ENCODE results near the gene OPN3.

The OPN3 gene

DNA sequence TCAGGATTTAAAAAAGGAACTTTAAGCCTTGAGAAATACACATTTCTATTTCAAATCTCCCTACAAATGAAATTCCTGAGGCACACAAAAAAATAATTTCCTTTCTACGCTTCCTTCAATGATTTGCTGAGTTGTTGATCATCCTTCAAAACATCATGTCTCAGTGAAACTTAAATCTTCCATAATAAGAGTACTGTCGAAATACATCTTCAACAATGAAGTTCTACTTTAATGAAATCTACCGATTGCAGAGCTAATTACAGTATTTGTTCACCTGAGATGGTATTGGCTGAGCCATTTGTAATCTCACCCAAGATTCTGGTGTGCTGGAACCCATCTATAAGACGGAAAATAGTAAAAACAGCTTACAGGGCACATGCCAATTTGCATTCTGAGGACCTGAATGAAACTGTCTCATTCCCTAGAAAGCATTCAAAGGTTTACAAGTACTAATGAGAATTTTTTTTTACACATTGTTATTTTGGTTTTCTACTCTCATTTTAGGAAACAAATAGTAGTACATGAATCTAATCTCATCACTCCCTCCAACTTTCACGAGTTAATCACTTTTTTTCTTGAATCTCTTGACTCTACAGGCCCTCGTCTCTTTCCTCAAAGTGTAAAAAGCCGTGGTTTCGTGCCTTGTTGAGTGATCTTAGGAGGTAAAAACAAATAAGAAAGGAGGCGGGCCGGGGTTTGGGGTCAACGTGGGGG, 1.1 kb downstream of the OPN3 start:
- H3K27ac ChIP-seq, result peak overlapping the region; percentile 75

GRCh38 chr1:241638099-241638682, 2.0 kb downstream of the OPN3 start:
- TF ChIP-seq CTCF (conservative IDR thresholded peaks at IDR 0.05) (no peak), ZFX (IDR thresholded peaks at IDR 0.05) (no peak)
- no peak overlapping the region for H3K27ac ChIP-seq

More for the DNA sequence above, 1.1 kb downstream of the OPN3 start:
- no peak for TF ChIP-seq CTCF (conservative IDR thresholded peaks at IDR 0.05)
- no peak for TF ChIP-seq ZFX (IDR thresholded peaks at IDR 0.05)

DNA sequence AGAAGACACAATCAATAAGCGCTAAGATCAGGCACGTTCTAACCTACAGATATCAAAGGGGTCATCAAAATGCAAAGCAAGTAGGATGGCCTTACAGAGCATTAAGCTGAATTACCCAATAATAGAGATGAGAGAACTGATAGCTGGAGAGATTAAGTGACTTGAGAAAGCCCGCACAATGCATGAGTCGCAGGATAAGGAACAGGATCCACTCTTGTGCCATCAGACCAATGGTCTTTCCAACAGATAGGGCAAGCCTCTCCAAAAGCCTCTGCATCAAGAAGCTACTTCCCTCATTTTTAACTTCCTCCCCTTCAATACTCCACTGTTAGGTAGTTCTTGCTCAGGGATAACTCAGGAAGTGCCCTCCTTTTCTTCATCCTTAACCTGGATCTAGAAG, 2.6 kb downstream of the OPN3 start:
- TF ChIP-seq CTCF (conservative IDR thresholded peaks at IDR 0.05) (no peak), ZFX (IDR thresholded peaks at IDR 0.05) (no peak)
- no peak overlapping the region for H3K27ac ChIP-seq

DNA sequence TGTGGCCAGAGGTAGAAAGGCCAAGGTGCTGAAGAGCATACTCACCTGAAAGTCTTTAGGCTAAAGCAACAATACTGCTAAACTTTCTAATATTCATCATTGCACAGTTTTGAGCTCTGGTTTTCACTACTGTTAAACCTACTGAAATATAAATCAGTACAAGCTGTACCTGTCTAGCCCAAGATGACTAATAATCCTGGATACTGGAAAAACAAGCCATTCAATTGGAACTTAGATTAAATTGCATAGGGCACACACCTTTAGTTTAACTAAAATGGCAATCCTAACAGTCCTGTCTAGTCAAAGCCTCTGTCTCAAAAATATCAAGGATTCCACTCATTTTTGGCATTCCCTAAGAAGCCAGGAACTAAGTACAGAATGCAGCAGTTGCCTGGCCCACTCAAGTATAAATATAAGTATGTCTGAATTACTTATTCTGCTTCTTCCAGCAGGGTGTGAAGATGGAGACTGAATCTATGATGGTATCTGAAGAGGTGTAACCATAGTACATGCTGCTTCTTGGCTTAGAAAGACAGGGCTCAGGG, 3.1 kb downstream of the OPN3 start:
- TF ChIP-seq CTCF (conservative IDR thresholded peaks at IDR 0.05) (no peak), ZFX (IDR thresholded peaks at IDR 0.05) (no peak)
- H3K27ac ChIP-seq, result no peak overlapping the region

DNA sequence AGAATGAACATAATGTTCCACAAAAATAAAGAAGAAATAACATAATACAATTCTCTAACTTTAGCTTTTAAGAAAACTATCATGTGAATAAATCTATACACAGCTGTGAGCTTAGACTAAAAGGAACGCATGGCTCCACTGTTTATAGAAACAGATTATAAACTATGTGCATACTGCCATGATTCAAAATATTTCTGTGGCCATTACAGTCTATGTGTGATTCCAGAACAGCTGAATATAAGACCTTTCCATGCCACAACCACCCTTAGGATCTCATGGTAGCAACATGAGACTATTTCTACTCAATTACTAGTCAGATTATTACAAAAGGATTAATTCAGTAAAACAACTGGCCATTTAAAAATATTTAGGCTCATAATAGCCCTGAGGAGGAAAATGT, 3.9 kb downstream of the OPN3 start:
- no peak overlapping the region for H3K27ac ChIP-seq
- TF ChIP-seq ZFX (IDR thresholded peaks at IDR 0.05) (no peak), CTCF (conservative IDR thresholded peaks at IDR 0.05) (no peak)

DNA sequence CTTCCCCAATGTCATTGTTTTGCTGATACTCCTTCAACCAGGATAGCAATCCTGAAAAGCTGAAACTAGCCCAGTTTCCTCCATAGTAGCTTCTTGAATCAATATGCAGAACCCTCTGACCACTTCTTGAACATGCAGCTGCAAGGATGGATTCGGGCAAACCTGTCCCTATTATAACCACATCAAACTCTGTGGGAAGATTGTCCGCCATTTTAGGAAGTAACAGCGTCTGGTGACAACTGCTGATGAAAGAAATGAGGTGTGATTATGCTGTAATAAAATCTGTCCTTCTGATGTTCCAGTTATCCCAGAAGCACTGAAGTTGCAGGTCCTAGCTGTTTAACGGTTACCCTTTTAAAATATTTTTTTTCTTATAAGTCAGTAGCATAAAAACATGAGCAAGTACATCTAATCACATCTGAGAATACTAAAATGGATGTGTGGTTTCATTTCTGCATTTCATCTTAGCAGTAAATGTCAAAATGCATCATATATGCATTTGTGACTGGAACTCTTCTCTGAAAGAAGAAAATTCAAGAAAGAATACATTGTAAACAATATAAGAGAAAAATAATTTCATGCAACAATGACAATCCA, 4.5 kb downstream of the OPN3 start:
- no peak overlapping the region for H3K27ac ChIP-seq
- TF ChIP-seq CTCF (conservative IDR thresholded peaks at IDR 0.05) (no peak), ZFX (IDR thresholded peaks at IDR 0.05) (no peak)

DNA sequence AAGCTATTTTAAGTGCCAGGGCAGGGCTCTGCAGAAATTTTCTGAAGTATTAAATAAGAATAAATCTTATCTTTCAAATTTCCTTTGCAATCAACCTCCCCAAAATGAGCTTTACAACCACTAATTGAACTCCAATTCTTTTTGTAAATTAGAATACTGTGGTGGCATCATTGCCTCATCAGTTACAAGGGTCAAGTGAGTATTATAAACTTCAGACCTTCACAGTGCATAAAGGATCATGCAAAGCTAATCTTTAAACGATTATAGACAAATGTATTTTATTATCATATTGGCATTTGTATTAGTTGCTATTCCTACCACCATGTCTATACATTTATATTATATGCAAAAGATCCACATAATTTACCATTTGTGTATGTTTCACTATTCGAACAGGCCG, 7.2 kb downstream of the OPN3 start:
- H3K27ac ChIP-seq, result no peak overlapping the region
- TF ChIP-seq CTCF (conservative IDR thresholded peaks at IDR 0.05), result no peak

Data from C4-2B (cell line).